HFFc6 (cell line): ENCODE measurements around the gene SETD1A. TPM values are rescaled to one million over a fixed set of nuclear protein-coding genes. Genes with fewer than 3 reads are reported as not detected.

ENCODE experiments used
- total RNA-seq, 6 experiments: library from RNA; stranded (reverse); fragmentation: NEBNext Ultra II Directional; extraction: Animal tissue kit (Norgen Biotek cat#: 25700); gene quantifications; 2 replicates in 1 of 6; 3 replicates in 5 of 6; pipeline ENCODE4 v1.2.3, GENCODE V29; 2021

SETD1A gene
- total RNA-seq, 6 experiments from 2014 or later, result 13.4 to 15.8 (median 14.4) TPM

Other genes starting within 250 kb of the SETD1A start
- 10 to 100 TPM; 26.6 to 31.0 (median 27.7) TPM for gene PHKG2, start 209.3 kb upstream of the SETD1A start, total RNA-seq
- 1 to 10 TPM; 4.3 to 7.6 (median 5.1) TPM for gene CFAP119, start 195.7 kb upstream of the SETD1A start, total RNA-seq
- gene RNF40, start 195.4 kb upstream of the SETD1A start, total RNA-seq, result 100 to 1,000 TPM in 5 of 6 experiments, 10 to 100 TPM in 1; 98.2 to 120 (median 104) TPM
- gene ZNF629, start 170.5 kb upstream of the SETD1A start, total RNA-seq, result 10 to 100 TPM; 19.4 to 21.8 (median 21.0) TPM
- gene BCL7C, start 63.7 kb upstream of the SETD1A start, total RNA-seq, result 10 to 100 TPM; 42.7 to 52.7 (median 48.4) TPM
- 10 to 100 TPM; 12.0 to 16.3 (median 14.0) TPM for gene CTF1, start 61.1 kb upstream of the SETD1A start, total RNA-seq
- gene FBXL19, start 34.2 kb upstream of the SETD1A start, total RNA-seq, result 10 to 100 TPM; 21.9 to 25.8 (median 23.4) TPM
- 10 to 100 TPM; 15.2 to 26.2 (median 18.4) TPM for gene ORAI3, start 8.7 kb upstream of the SETD1A start, total RNA-seq
- 10 to 100 TPM; 15.1 to 24.6 (median 18.6) TPM for gene HSD3B7, start 27.5 kb downstream of the SETD1A start, total RNA-seq
- 1 to 10 TPM; 6.7 to 9.9 (median 7.1) TPM for gene STX1B, start 52.9 kb downstream of the SETD1A start, total RNA-seq
- 10 to 100 TPM; 56.3 to 71.2 (median 64.2) TPM for gene STX4, start 75.8 kb downstream of the SETD1A start, total RNA-seq
- 10 to 100 TPM; 15.0 to 24.5 (median 17.5) TPM for gene ZNF668, start 116.5 kb downstream of the SETD1A start, total RNA-seq
- 10 to 100 TPM; 13.0 to 16.3 (median 14.7) TPM for gene ZNF646, start 116.7 kb downstream of the SETD1A start, total RNA-seq
- gene PRSS53, start 131.2 kb downstream of the SETD1A start, total RNA-seq, result 1 to 10 TPM in 5 of 6 experiments, under 1 TPM in 1; 0.85 to 2.6 (median 1.4) TPM
- gene VKORC1, start 137.0 kb downstream of the SETD1A start, total RNA-seq, result 100 to 1,000 TPM; 123 to 184 (median 130) TPM
- gene BCKDK, start 150.6 kb downstream of the SETD1A start, total RNA-seq, result 10 to 100 TPM; 56.8 to 64.8 (median 59.4) TPM
- 10 to 100 TPM; 28.1 to 31.8 (median 29.6) TPM for gene KAT8, start 159.9 kb downstream of the SETD1A start, total RNA-seq
- not detected for gene PRSS8, start 178.0 kb downstream of the SETD1A start, total RNA-seq
- gene PRSS36, start 192.3 kb downstream of the SETD1A start, total RNA-seq, result under 1 TPM in 4 of 6 experiments, not detected in 2; 0.38 to 0.60 (median 0.47) TPM
- gene FUS, start 222.4 kb downstream of the SETD1A start, total RNA-seq, result 100 to 1,000 TPM; 275 to 504 (median 422) TPM
- gene PYCARD, start 245.0 kb downstream of the SETD1A start, total RNA-seq, result 10 to 100 TPM; 13.0 to 23.1 (median 22.5) TPM